ENCODE measurements around the gene C19orf25.
A peak's percentile ranks its signal among the peaks of the same experiment; 100 is the strongest.

Gene C19orf25

DNA sequence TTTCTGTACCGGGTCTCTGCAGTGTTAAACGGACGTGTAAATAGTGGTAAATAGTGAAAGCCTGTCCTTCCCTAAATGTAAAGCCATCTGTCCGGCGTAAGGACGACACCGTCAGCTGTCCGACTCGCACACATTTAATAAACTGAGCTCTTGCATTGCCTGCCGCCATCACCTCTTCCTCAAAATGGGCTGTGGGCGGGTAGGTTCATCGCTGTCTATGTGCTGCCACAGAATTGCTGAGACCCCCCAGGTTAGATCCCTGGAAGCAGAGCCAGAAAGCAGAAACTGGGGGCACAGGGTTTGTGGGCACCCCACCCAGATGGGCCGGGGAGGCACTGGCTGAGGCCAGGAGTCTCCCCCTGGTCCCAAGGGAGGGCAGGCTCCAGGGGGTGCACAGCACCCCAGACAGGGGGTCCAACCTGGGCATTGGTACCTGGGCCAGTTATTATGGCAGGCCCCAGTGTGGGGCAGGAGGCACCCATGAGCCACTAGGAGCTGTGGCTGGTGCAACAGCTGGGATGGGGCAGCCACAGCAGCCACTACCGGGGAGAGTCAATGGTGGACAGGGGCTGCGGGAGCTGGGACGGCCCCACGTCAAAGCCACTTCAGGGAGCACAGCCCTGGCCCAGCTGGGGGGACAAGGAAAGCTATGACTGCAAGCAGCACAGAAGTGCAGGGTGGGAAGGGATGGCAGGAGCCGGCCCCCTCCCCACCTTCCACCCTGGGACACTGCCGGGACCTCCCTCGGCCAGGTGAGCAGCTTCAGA, 5.7 kb downstream of the C19orf25 start:
- TF ChIP-seq, protein P1, sequence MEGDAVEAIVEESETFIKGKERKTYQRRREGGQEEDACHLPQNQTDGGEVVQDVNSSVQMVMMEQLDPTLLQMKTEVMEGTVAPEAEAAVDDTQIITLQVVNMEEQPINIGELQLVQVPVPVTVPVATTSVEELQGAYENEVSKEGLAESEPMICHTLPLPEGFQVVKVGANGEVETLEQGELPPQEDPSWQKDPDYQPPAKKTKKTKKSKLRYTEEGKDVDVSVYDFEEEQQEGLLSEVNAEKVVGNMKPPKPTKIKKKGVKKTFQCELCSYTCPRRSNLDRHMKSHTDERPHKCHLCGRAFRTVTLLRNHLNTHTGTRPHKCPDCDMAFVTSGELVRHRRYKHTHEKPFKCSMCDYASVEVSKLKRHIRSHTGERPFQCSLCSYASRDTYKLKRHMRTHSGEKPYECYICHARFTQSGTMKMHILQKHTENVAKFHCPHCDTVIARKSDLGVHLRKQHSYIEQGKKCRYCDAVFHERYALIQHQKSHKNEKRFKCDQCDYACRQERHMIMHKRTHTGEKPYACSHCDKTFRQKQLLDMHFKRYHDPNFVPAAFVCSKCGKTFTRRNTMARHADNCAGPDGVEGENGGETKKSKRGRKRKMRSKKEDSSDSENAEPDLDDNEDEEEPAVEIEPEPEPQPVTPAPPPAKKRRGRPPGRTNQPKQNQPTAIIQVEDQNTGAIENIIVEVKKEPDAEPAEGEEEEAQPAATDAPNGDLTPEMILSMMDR (IDR thresholded peaks at IDR 0.05; ENCODE audit: low read length, missing control alignments) = no peak
- H3K4me3 ChIP-seq (replicated peaks; ENCODE audit: low read depth, low read length) = no peak overlapping the region
- DNase-seq (ENCODE audit: low read depth) = no peak

DNA sequence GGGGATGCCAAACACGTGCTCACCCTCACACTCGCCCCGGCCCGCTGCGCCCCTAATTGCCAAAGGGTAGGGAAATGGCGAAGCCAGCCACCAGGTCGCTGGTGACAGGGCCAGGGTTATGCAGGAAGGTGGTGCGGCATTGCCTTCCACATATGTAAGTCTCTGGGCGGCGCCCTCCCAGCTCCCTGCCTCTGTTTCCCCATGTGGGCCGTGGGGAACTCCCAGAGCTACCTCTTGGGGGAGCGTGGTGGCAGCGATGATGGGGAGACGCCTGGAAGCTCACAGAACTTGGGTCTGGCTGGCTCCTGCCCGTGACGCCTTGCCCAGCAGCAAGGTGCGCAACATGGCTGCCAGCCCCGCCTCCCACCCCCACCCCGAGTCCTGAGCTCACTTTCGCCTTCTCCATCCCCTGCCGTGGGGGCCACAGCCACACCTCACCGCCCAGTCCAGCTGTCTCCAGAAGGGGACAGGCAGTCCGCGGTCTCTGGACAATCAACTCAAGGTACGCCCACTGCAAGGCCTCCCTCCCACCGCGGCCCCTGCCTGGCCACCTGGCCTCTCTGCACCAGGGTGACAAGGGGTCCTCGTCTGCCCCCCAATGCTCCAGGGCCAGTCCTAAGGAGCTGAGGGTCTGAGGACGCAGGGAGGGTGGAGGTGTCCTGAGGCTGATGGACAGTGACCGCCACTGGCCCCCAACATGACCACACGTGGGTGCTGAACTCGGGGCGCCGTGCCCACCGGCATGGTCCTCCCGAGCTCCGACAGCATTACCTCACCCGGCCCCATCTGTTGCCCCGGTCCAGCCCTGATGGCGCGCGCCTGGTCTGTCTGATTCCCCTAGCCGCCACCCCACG, 6.6 kb downstream of the C19orf25 start:
- DNase-seq (ENCODE audit: low read depth) = no peak
- TF ChIP-seq, protein P1 (IDR thresholded peaks at IDR 0.05; ENCODE audit: low read length, missing control alignments) = no peak
- no peak overlapping the region for H3K4me3 ChIP-seq (replicated peaks; ENCODE audit: low read depth, low read length)

DNA sequence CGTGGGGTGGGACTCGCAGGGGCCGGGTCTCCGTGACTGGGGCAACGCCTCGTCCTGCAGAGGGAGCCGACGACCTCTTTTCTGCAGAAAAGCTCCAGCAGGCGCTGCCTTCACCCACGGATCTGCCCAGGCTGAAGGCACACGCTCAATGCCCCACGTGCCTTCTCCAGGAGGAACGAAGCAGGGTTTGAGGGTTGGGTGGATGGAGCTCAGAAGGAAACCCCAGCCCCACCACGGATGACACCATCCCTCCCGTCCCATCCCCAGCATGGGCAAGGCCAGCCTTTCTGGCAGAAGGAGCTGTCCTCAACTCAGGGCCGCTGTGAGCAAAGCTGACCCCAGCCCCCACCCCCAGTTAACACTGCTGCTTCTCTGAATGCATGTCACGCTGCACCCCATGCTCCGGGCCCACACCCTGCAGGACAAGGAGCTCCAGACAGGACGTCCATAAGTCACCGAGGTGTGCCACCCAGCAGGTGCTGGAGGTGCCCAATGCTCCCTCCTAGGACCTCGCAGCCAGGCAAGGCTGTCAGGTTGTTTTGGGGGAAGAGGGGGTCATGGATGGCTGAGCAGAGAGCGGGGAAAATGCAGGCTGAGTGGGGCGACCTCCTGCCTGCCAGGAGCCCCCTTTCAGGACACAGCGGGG, 7.4 kb downstream of the C19orf25 start:
- H3K4me3 ChIP-seq (replicated peaks; ENCODE audit: low read depth, low read length) = no peak overlapping the region
- TF ChIP-seq, protein P1 (IDR thresholded peaks at IDR 0.05; ENCODE audit: low read length, missing control alignments) = no peak
- DNase-seq (ENCODE audit: low read depth) = no peak

DNA sequence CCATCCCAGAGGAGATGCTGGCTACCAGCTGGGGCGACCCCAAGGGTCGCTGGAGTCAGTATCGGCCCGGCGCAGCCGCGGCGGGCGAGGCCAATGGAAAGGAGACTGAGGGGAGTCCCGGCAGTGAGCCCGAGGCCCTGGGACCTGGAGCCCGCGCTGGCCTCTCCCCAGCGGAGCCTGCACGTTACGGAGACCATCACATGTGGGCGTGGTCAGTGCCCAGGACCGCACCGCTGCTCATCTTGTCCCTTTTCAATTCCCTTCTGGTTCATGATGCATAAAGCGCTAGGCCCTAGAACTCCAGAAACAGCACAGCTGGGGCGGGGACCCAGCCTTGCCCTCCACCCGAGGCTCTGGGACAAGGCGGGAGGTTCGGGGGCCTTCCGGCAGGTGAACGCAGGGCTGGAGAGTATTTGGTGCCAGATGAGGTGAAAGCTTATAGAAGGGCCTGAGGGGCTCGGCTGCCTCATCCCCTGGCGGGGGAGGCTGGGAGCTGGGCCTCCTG, 8.0 kb downstream of the C19orf25 start:
- TF ChIP-seq, protein P1 (IDR thresholded peaks at IDR 0.05; ENCODE audit: low read length, missing control alignments) = no peak
- no peak for DNase-seq (ENCODE audit: low read depth)
- H3K4me3 ChIP-seq (replicated peaks; ENCODE audit: low read depth, low read length) = peak overlapping the region; percentile 43

DNA sequence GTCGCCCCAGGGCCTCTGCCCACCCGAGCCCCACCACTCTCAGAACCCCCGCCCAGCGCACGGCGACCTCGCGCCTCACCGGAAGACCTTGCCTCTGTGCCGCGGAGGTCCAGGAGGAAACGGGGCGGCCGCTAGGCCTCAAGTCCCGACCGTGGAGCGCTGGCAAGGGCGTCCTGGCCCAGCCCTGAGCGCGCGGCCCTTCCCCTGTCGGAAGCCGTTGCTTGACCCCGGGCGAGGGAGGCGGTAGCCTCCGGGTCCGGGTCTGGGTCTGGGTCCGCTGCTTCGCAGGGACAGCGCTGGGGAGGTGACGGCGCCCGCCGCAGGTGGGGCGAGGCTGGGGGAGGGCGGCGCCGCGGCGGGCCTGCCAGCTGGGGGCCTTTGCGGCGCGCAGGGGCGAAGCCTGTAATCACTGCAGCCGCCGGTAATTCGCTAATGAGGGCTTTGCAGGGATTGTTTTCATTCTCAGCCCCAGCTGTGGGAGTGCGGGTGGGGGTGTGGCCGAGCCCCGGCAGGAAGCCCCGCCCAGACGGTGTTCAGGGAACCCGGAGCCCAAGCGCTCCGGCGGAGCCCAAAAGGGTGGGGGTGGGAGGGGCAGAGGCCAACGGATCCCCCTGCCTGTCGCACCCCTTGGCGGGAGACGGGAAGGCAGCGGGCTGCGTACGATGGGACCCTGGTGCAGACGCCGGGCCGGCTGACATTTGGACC, 8.6 kb downstream of the C19orf25 start:
- DNase-seq (ENCODE audit: low read depth) = no peak
- peak overlapping the region; percentile 43 for H3K4me3 ChIP-seq (replicated peaks; ENCODE audit: low read depth, low read length)
- TF ChIP-seq, protein P1 (IDR thresholded peaks at IDR 0.05; ENCODE audit: low read length, missing control alignments) = no peak

DNA sequence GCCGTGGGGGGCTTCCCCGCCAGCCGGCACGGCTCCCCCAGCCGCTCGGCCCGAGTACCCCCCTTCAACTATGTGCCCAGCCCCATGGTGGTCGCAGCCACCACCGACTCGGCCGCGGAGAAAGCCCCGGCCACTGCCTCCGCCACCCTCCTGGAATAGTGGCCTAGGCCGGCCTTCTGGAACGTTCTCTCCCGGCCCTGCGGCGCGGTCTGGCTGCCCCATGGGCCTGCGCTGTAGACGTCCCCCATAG, 9.0 kb downstream of the C19orf25 start:
- H3K4me3 ChIP-seq (replicated peaks; ENCODE audit: low read depth, low read length) = peak overlapping the region; percentile 43
- DNase-seq (ENCODE audit: low read depth) = no peak
- TF ChIP-seq, protein P1 (IDR thresholded peaks at IDR 0.05; ENCODE audit: low read length, missing control alignments) = no peak
